Epidermal melanocyte (primary cell): Measurements from ENCODE around the gene NAA11.

Experiments used
- DNase-seq: peaks from one replicate; pipeline ENCODE4 v3.0.0; 2011; ENCODE audit warnings: low spot score; ENCODE audit not compliant: insufficient read length

NAA11 gene

GRCh38 chr4:79325864-79326328, at the start of gene NAA11:
NAA11 (minus strand) TSS chr4:79326061; CDS start chr4:79325877, 184 bp downstream.
- DNase-seq = no peak

- DNase-seq = no peak
Measured at GRCh38 chr4:79370026-79370425, 44.2 kb upstream of the NAA11 start.

GRCh38 chr4:79367096-79367495, 41.2 kb upstream of the NAA11 start:
- no peak for DNase-seq

GRCh38 chr4:79366422-79366821, 40.6 kb upstream of the NAA11 start:
- no peak for DNase-seq

- no peak for DNase-seq
Measured at GRCh38 chr4:79364061-79364460, 38.2 kb upstream of the NAA11 start.

DNA sequence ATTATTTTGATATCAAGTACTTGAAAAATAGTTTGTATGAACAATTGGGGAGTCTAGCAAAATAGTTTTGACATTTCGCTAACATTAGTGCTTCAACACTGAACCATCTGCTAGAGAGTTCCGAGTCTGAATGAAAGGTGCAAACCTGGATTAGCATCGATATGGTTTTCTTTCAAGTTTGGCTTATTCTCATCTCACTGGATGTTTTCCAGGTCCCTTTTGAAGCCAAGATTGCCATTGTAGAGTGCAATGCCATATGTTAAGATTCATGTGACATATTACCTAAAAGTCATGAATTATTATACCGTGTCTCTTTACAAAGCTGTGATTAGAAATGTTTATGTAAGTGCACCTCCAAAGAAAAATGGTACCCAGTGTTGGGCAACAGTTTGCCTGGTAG, 36.8 kb upstream of the NAA11 start:
- DNase-seq = no peak

GRCh38 chr4:79360006-79360405, 34.1 kb upstream of the NAA11 start:
- DNase-seq = no peak

DNA sequence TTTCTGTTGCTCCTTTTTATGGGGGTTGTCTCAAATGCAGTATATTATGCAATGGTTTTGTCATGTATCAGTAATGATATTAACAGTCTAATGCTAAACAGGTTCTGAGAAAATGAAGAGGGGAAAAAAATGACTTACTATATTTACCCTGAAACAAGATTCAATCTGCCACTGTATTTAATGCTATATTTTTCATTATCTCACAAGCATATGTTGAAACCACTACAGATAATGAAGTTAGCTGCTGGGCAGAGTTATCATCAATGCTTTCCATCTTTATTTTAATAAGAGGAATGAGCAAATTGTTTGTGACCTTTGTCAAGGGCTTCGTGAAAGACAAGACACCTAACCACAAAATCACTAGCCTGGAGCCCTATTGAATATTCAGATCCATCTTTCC, 32.6 kb upstream of the NAA11 start:
- no peak for DNase-seq

DNA sequence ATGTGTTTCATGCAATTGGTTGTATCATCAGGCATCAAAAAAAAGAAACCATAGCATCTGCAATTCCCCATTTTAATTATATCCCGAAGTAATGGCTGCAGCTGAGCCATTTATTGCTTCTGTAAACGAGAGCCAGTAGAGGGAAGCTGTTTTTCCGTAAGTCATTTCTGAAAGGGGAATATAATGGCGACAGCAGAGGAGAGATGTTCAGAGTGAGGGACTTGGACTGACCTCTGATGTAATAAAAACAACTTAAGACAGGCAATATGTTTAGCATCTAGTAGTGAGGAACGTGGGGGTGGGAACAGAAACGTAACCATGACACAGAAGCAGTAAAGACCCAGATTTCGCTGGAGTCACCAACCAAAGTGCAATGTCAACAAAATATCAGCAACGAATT, 31.5 kb upstream of the NAA11 start:
- DNase-seq = no peak

- DNase-seq = no peak
Measured at GRCh38 chr4:79353075-79353474, 27.2 kb upstream of the NAA11 start.

- no peak for DNase-seq
Measured at GRCh38 chr4:79348405-79348804, 22.5 kb upstream of the NAA11 start.

DNA sequence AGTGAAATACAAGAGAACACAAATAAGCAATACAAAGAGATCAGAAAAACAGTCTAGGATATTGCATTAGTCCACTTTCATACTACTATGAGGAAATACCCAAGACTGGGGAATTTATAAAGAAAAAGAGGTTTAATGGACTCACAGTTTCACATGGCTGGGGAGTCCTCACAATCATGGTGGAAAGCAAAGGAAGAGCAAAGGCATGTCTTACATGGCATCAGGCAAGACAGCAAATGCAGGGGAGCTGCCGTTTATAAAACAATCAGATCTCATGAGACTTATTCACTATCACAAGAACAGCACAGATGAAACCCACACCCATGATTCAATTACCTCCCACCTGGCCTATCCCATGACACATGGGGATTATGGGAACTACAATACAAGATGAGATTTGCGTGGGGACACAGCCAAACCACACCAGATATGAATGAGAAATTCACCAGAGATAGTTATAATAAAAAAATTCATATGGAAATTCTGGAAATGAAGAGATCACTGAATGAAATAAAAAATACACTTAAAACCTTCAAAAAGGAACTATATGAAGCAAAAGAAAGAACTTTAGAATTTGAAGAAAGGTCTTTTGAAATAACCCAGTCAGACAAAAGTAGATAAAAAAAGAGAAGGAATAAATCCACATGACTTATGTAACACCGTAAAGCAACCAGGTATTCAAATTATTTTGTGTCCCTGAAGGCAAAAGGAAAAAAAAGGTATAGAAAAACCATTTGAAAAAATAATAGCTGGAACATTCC, 16.2 kb upstream of the NAA11 start:
- DNase-seq = no peak

DNA sequence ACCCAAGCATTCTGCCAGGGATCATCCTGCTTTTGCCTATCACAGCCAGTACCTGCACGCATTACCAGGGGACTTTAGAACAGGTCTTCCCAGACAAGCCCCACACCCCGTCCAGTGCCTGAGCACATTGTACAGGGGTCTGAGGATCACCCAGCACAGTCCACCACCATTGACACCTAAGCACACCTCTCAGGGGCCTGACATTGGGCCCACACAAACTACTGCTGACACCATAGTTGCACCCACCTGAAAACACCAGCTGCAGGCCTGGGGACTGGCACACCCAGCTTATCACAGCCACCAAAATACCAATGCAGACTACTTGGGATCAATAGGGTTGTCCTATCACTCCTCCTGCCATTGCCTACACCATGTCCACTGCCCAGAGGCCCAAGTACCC, 14.7 kb upstream of the NAA11 start:
- no peak for DNase-seq

GRCh38 chr4:79338148-79338547, 12.3 kb upstream of the NAA11 start:
- no peak for DNase-seq

GRCh38 chr4:79334783-79335182, 8.9 kb upstream of the NAA11 start:
- DNase-seq = no peak

DNA sequence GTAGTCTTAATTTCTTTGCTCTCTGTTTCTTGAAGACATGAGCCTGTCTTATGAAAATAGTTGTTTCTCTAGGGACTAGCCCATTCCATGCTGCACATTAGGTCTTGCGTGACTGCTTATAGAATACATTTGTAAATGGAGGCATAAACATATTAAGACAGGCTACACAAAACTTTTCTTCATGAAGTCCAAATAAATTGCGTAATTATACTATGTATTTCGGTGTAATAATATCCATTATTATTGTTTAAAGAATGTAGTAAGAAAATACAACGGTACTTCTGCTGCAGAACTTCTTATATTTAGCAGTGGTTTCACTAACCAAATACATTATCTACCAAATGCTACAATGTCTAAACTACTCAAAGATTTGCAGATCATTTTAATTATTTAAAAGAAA, 8.5 kb upstream of the NAA11 start:
- DNase-seq = no peak

GRCh38 chr4:79331126-79331876, 5.4 kb upstream of the NAA11 start:
- no peak for DNase-seq

DNA sequence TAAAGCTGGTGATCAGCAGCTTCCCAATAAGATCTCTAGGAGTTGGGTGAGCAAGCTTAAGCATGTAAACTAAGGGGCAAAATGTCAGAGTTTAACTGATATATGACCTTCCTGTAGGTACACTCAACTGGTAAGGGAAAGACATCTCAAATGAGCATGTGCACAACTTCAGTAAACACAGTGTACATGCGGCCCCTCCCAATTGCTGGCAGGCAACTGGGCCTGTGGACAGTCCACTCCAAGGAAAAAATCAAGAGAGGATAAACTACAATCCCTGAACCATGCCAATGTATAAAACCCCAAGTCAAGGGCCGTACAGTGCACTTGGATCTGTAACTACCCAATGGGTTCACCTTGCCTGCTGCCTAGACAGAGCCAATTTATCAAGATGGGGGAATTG, 4.9 kb upstream of the NAA11 start:
- no peak for DNase-seq

- DNase-seq = no peak
Measured at GRCh38 chr4:79325436-79325835, 425 bp downstream of the NAA11 start.

- no peak for DNase-seq
Measured at GRCh38 chr4:79319975-79320374, 5.9 kb downstream of the NAA11 start.

DNA sequence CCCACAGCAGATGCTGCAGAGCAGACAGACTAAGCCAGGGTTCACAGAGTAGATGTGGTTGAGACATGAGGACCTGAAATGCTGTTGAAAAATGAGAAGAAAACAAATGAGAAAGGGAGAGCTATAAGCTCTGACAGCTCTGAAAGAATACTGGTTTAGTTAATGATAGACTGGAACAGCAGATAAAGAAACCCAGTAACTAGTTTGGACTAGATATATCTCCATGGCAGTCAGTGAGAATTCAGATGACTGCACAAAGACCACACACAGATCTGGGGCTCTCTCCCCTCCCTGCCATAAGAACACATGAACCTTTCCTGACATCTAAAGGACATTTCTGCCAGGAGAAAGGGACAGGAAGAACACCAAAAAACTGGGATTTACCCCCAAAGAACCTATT, 8.2 kb downstream of the NAA11 start:
- no peak for DNase-seq

DNA sequence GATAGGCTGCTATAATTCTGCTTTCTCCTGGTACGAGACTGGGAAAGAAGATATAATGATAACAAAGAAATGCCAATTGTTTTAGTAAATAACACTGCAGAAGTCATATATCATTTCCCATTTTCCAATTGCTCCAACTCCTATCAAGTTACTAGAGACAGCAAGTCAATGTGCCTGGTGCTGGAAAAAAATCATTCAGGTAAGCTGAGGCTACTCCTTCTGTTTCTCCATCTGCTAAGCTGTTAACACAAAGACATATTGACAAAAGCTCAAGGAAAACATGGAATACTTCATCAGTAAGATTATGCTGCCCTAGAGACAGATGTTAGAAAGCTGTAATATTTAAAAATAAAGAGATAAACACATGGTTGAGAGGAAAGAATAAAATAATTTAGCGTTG, 10.0 kb downstream of the NAA11 start:
- no peak for DNase-seq

- no peak for DNase-seq
Measured at GRCh38 chr4:79311279-79311678, 14.6 kb downstream of the NAA11 start.
